ENCODE results near the gene ZNF496.
"Not testable (repeated sequence)": the region's sequence is repeated elsewhere in the genome, so short reads cannot be mapped to it uniquely, and the experiment has no call there.

ZNF496 gene

DNA sequence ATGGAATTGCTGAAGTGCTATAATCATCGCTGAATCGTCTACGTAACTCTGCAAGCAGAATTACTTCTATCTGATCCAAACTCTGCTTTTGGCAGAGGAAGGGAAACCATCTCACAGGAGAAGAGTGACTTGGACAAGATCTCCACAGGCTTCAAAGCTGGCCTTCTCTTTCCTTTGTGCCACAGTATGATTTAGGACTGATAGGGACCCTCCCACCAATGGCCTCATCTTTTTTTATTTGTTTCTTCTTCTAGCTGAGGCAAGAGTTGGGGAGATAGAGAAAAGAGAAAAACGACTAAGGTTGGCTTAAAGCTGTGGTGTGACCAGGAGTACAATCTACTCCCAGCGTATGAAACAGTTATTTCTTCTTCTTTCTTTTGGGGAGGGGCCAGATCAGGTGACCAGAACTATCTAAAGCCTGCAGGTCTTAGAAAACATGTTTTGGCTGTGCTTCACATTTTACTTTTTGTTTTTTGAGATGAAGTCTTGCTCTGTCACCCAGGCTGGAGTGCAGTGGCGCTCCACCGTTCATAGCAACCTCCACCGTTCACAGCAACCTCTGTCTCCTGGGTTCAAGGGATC is 35.0 kb downstream of the ZNF496 start:
- no peaks in the 10 kb centered on the region for H3K9me3 Mint-ChIP-seq
- no peak overlapping the region for H3K4me3 Mint-ChIP-seq
- H3K36me3 Mint-ChIP-seq (ENCODE audit: low read depth) = peaks cover 32% of the 10 kb centered on the region
- H3K27ac Mint-ChIP-seq = no peak overlapping the region
- no peak for DNase-seq
- H3K27me3 Mint-ChIP-seq = no peaks in the 10 kb centered on the region
- peaks cover 7% of the 10 kb centered on the region for H3K4me1 Mint-ChIP-seq (ENCODE audit: low read depth)

DNA sequence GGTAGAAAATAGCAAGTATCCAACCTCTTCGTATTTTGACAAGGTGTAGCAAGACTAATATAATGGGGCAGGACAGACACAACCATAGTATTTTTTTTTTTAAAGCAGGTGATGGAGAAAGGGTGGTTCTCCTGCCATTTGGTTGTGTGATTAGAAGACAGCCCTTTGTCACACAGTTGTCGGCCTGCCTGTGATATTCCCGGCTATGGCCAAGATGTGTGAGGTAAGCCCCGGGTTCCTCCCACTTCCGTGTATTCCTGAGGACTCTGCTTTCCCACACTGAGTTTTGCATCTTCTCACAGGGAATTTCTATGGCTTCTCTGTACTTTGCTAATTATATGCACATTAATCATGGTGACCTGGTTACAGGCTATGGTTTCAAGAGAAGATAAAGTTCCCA is 35.9 kb downstream of the ZNF496 start:
- peaks cover 7% of the 10 kb centered on the region for H3K4me1 Mint-ChIP-seq (ENCODE audit: low read depth)
- H3K4me3 Mint-ChIP-seq = no peak overlapping the region
- H3K36me3 Mint-ChIP-seq (ENCODE audit: low read depth) = peaks cover 23% of the 10 kb centered on the region
- H3K27me3 Mint-ChIP-seq = no peaks in the 10 kb centered on the region
- no peak for DNase-seq
- no peak overlapping the region for H3K27ac Mint-ChIP-seq
- no peaks in the 10 kb centered on the region for H3K9me3 Mint-ChIP-seq

DNA sequence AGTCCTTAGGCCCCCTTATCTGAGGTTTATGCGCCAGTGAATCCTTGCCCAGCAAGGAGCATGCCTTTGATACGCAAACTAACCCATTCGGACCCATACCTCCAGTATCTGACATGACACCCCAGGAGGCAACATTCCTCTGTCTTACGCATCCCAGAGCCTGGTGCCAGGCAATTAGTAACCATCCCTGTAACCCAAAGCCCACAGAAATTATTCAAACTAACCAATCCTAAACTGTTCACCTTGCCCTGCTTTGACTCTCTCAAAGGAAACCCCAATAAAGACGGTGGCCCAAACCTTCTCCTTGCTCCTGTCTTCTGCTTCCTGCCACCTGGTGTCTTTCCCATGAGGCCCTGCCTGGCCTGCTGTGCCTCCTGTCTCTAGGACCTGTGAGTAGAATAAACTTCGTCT is 36.4 kb downstream of the ZNF496 start:
- Mint-ChIP-seq H3K27me3 (no peaks in the 10 kb centered on the region), H3K27ac (no peak overlapping the region), H3K9me3 (no peaks in the 10 kb centered on the region), H3K4me3 (no peak overlapping the region), H3K4me1 (ENCODE audit: low read depth) (peaks cover 7% of the 10 kb centered on the region), H3K36me3 (ENCODE audit: low read depth) (peaks cover 18% of the 10 kb centered on the region)
- no peak for DNase-seq

DNA sequence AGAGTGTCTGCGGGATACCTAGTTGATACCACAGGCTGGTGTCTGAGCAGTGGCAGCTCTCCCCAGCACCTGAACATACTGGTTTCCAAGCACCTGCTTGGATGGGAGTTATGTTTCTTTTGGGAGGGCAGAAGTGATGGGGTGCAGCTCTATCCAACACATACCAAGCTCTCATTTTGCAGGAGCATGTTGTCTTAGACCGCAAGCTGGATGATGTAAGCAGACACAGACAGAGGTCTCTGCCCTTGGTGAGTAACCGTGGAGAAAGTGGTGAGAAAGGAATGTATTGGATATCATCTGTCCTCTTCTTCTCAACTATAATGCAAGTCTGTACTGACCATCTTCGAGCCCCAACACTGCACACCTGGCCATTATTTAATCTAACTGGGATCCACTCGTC is 37.4 kb downstream of the ZNF496 start:
- Mint-ChIP-seq H3K9me3 (peaks cover 2% of the 10 kb centered on the region), H3K4me1 (ENCODE audit: low read depth) (peaks cover 7% of the 10 kb centered on the region), H3K27ac (no peak overlapping the region), H3K4me3 (no peak overlapping the region), H3K36me3 (ENCODE audit: low read depth) (peaks cover 8% of the 10 kb centered on the region), H3K27me3 (no peaks in the 10 kb centered on the region)
- DNase-seq = no peak

GRCh38 chr1:247293047-247293446 is 38.6 kb downstream of the ZNF496 start:
- Mint-ChIP-seq H3K36me3 (ENCODE audit: low read depth) (no peaks in the 10 kb centered on the region), H3K4me1 (ENCODE audit: low read depth) (peaks cover 7% of the 10 kb centered on the region), H3K9me3 (peaks cover 10% of the 10 kb centered on the region), H3K27ac (no peak overlapping the region), H3K4me3 (no peak overlapping the region), H3K27me3 (no peaks in the 10 kb centered on the region)
- DNase-seq = no peak

GRCh38 chr1:247291833-247292561 is 39.7 kb downstream of the ZNF496 start:
- no peaks in the 10 kb centered on the region for H3K27me3 Mint-ChIP-seq
- DNase-seq = no peak
- peaks cover 3% of the 10 kb centered on the region for H3K4me1 Mint-ChIP-seq (ENCODE audit: low read depth)
- H3K4me3 Mint-ChIP-seq = no peak overlapping the region
- no peak overlapping the region for H3K27ac Mint-ChIP-seq
- H3K9me3 Mint-ChIP-seq = peaks cover 11% of the 10 kb centered on the region
- H3K36me3 Mint-ChIP-seq (ENCODE audit: low read depth) = no peaks in the 10 kb centered on the region

DNA sequence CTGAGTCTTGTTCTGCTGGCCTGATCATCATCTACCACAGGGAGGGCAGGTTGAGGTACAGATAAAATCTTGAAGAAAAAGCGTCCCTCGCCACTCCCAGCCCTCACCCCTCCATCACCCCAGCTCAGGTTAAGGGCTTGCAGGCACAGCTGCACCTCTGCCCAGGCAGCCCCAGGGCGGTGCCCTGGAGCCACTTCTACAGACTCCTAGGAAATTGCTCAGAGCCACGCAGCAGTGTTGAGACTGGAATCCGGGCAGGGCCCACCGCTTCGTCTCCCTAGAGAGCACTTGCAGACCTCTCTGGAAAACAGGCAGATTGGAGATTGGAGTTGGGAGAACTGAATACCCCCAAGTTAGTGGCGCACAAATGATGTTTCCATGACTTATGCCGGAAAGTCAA is 40.5 kb downstream of the ZNF496 start:
- H3K4me3 Mint-ChIP-seq = no peak overlapping the region
- no peaks in the 10 kb centered on the region for H3K36me3 Mint-ChIP-seq (ENCODE audit: low read depth)
- peaks cover 3% of the 10 kb centered on the region for H3K4me1 Mint-ChIP-seq (ENCODE audit: low read depth)
- H3K9me3 Mint-ChIP-seq = peaks cover 14% of the 10 kb centered on the region
- DNase-seq = no peak
- no peaks in the 10 kb centered on the region for H3K27me3 Mint-ChIP-seq
- H3K27ac Mint-ChIP-seq = no peak overlapping the region

- Mint-ChIP-seq H3K27ac (no peak overlapping the region), H3K4me1 (ENCODE audit: low read depth) (peaks cover 3% of the 10 kb centered on the region), H3K27me3 (no peaks in the 10 kb centered on the region), H3K4me3 (no peak overlapping the region), H3K9me3 (peaks cover 14% of the 10 kb centered on the region), H3K36me3 (ENCODE audit: low read depth) (no peaks in the 10 kb centered on the region)
- DNase-seq = no peak
These were observed 41.1 kb downstream of the ZNF496 start for GRCh38 chr1:247290576-247290975.

DNA sequence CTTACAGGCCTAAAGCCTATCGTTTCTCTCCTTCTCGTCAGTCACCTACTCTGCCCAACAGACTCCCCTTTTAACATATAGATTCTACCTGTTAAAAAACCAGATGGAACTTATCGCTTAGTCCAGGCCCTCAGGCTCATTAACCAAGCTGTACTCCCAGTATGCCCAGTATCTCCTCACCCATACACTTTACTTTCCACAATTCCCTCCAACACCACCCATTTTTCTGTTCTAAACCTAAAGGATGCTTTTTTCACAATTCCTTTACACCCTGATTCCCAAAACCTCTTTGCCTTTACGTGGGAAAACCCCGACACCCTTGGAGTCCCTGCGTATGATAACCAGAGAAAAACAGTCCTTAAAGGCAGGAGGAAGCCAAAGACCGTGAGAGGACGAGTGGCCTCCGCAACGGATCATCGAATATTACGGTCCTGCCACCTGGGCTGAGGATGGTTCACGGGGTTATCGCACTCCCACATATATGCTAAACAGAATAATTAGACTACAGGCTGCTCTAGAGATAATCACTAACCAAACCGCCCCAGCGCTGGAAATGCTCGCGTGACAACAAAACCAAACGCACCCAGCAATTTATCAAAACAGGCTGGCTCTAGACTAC is 42.3 kb downstream of the ZNF496 start:
- not testable (repeated sequence) for H3K27ac Mint-ChIP-seq; H3K4me1 Mint-ChIP-seq (ENCODE audit: low read depth); DNase-seq; H3K27me3 Mint-ChIP-seq; H3K4me3 Mint-ChIP-seq; H3K36me3 Mint-ChIP-seq (ENCODE audit: low read depth)
- H3K9me3 Mint-ChIP-seq = peaks cover 14% of the 10 kb centered on the region

DNA sequence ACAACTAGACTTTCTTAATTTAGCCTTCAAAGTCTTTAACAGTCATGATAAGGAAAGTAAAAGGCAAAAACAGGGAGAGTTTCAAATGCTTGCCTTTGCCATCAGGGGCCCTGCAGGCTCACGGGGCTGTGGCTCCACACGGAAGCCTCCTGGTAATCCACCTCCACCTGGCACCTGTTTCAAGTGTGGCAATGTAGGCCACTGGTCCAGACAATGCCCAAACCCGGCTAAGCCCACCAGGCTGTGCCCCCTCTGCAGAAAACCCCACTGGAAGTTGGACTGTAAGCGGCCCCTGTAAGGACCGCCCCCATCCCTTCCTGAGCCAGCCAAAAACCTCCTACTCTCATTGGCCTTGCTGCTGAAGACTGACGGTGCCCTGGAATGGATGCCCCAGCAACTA is 43.3 kb downstream of the ZNF496 start:
- Mint-ChIP-seq H3K27ac (no peak overlapping the region), H3K27me3 (no peaks in the 10 kb centered on the region), H3K36me3 (ENCODE audit: low read depth) (no peaks in the 10 kb centered on the region), H3K4me1 (ENCODE audit: low read depth) (peaks cover 3% of the 10 kb centered on the region), H3K9me3 (peaks cover 14% of the 10 kb centered on the region), H3K4me3 (no peak overlapping the region)
- DNase-seq = no peak

GRCh38 chr1:247287460-247287859 is 44.2 kb downstream of the ZNF496 start:
- Mint-ChIP-seq H3K9me3 (peaks cover 14% of the 10 kb centered on the region), H3K27me3 (no peaks in the 10 kb centered on the region), H3K4me1 (ENCODE audit: low read depth) (peaks cover 3% of the 10 kb centered on the region), H3K36me3 (ENCODE audit: low read depth) (no peaks in the 10 kb centered on the region), H3K4me3 (no peak overlapping the region), H3K27ac (no peak overlapping the region)
- no peak for DNase-seq

GRCh38 chr1:247286134-247286670 is 45.5 kb downstream of the ZNF496 start:
- Mint-ChIP-seq H3K4me1 (ENCODE audit: low read depth) (no peaks in the 10 kb centered on the region), H3K9me3 (peaks cover 14% of the 10 kb centered on the region), H3K27me3 (no peaks in the 10 kb centered on the region), H3K36me3 (ENCODE audit: low read depth) (no peaks in the 10 kb centered on the region), H3K4me3 (no peak overlapping the region), H3K27ac (no peak overlapping the region)
- no peak for DNase-seq

GRCh38 chr1:247281001-247281574 is 50.6 kb downstream of the ZNF496 start:
- H3K9me3 Mint-ChIP-seq = no peaks in the 10 kb centered on the region
- H3K27me3 Mint-ChIP-seq = no peaks in the 10 kb centered on the region
- H3K4me1 Mint-ChIP-seq (ENCODE audit: low read depth) = no peaks in the 10 kb centered on the region
- H3K36me3 Mint-ChIP-seq (ENCODE audit: low read depth) = no peaks in the 10 kb centered on the region
- no peak overlapping the region for H3K27ac Mint-ChIP-seq
- H3K4me3 Mint-ChIP-seq = no peak overlapping the region
- DNase-seq = no peak

DNA sequence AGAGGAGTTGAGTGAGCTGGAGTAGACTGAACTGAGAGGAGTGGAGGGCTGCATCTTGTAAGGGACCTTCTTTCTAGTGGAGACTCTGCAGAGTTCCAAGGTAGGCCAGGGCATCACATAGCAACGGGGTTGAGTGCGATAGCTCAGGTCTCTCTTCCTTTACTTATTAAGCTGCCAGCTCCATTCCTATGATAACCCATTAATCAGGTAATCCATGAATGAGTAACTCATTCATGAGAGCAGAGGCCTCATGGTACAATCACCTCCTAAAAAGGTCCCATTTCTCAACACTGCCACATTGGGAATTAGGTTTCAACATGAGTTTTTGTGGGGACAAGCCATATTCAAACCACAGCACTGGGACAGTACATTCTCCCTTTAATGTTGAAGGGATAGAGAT is 54.5 kb downstream of the ZNF496 start:
- Mint-ChIP-seq H3K27me3 (no peaks in the 10 kb centered on the region), H3K36me3 (ENCODE audit: low read depth) (no peaks in the 10 kb centered on the region), H3K4me1 (ENCODE audit: low read depth) (no peaks in the 10 kb centered on the region), H3K9me3 (no peaks in the 10 kb centered on the region), H3K27ac (no peak overlapping the region), H3K4me3 (no peak overlapping the region)
- DNase-seq = no peak
